ENCODE measurements around the gene EFCAB5.
"Not testable (repeated sequence)": the region's sequence is repeated elsewhere in the genome, so short reads cannot be mapped to it uniquely, and the experiment has no call there.

Gene EFCAB5

GRCh38 chr17:29941334-29941733 lies at the start of gene EFCAB5:
EFCAB5 (plus strand) TSS chr17:29941634; CDS start chr17:29941797, 163 bp downstream.
- DNase-seq, result no peak

- no peak for DNase-seq
Measured at GRCh38 chr17:29892201-29892600, 49.2 kb upstream of the EFCAB5 start.

- DNase-seq, result not testable (repeated sequence)
Measured at GRCh38 chr17:29897136-29897535, 44.3 kb upstream of the EFCAB5 start.

GRCh38 chr17:29903471-29903870 lies 38.0 kb upstream of the EFCAB5 start:
- no peak for DNase-seq

GRCh38 chr17:29905086-29905878 lies 36.2 kb upstream of the EFCAB5 start:
- DNase-seq, result no peak

GRCh38 chr17:29905879-29906167 lies 35.6 kb upstream of the EFCAB5 start:
- no peak for DNase-seq

- no peak for DNase-seq
Measured at GRCh38 chr17:29906969-29907368, 34.5 kb upstream of the EFCAB5 start.

- DNase-seq, result no peak
Measured at GRCh38 chr17:29909236-29910003, 32.0 kb upstream of the EFCAB5 start.

- DNase-seq, result no peak
Measured at GRCh38 chr17:29911641-29912177, 29.7 kb upstream of the EFCAB5 start.

GRCh38 chr17:29914819-29915537 lies 26.5 kb upstream of the EFCAB5 start:
- DNase-seq, result no peak

- DNase-seq, result no peak
Measured at GRCh38 chr17:29918016-29918415, 23.4 kb upstream of the EFCAB5 start.

GRCh38 chr17:29918922-29919856 lies 22.2 kb upstream of the EFCAB5 start:
- no peak for DNase-seq

- DNase-seq, result no peak
Measured at GRCh38 chr17:29924786-29925185, 16.6 kb upstream of the EFCAB5 start.

- no peak for DNase-seq
Measured at GRCh38 chr17:29927546-29927945, 13.9 kb upstream of the EFCAB5 start.

GRCh38 chr17:29929006-29929532 lies 12.4 kb upstream of the EFCAB5 start:
- DNase-seq, result no peak

GRCh38 chr17:29929533-29930408 lies 11.7 kb upstream of the EFCAB5 start, which contains the start of gene SSH2:
SSH2 (minus strand) TSS chr17:29930228; CDS start chr17:29930000, 228 bp downstream.
- DNase-seq, result peak; percentile 86 to 87

GRCh38 chr17:29930409-29931010 lies 10.9 kb upstream of the EFCAB5 start:
- no peak for DNase-seq

- DNase-seq, result peak; percentile 38 to 69
Measured at GRCh38 chr17:29931231-29931932, 10.1 kb upstream of the EFCAB5 start.

- no peak for DNase-seq
Measured at GRCh38 chr17:29933379-29933778, 8.1 kb upstream of the EFCAB5 start.

- DNase-seq, result not testable (repeated sequence)
Measured at GRCh38 chr17:29935909-29936308, 5.5 kb upstream of the EFCAB5 start.
